ENCODE measurements around the gene GRAMD1A. TPM values are rescaled to one million over a fixed set of nuclear protein-coding genes. Genes with fewer than 3 reads are reported as not detected.

GRAMD1A gene
- total RNA-seq, 1 experiment from 2014 or later = 62.7 TPM

- H3F3A ChIP-seq (ENCODE audit: insufficient read depth, low read depth) = peaks cover 21% of the 10 kb centered on the region
- BruUV-seq (replicated peaks) = no TSS peak
- ChIA-PET CTCF (no interaction called here), POLR2A (ENCODE audit: unreplicated experiment) (interaction anchor here (0.6 kb wide), 1 partner anchor 789 kb away, joined by 3 read pairs; no protein-coding TSS in a partner anchor)
- peak overlapping the region; percentile 75; the same call in 1 of the 2 replicates for H3K4me3 ChIP-seq
- H4K20me1 ChIP-seq (ENCODE audit: insufficient read depth) = no peaks in the 10 kb centered on the region
- H3K27me3 ChIP-seq (ENCODE audit: insufficient read depth, low read depth) = no peaks in the 10 kb centered on the region
- peak overlapping the region; percentile 95 for H3K4me2 ChIP-seq
- peaks cover 16% of the 10 kb centered on the region for H3K79me2 ChIP-seq (ENCODE audit: low read depth)
- no peaks in the 10 kb centered on the region for H3K36me3 ChIP-seq (ENCODE audit: low read depth)
- no peaks in the 10 kb centered on the region for H3K9me3 ChIP-seq (ENCODE audit: insufficient read depth, low read depth)
- TF ChIP-seq EZH2 (IDR thresholded peaks at IDR 0.05; ENCODE audit: low read depth) = no peak
- TF ChIP-seq CTCF (conservative IDR thresholded peaks at IDR 0.05) = no peak
- no peak for DNase-seq
- no peaks in the 10 kb centered on the region for H3K9me2 ChIP-seq (ENCODE audit: insufficient read depth)
- no peak overlapping the region for H3K27ac ChIP-seq
- intact Hi-C loops (cut with micrococcal nuclease; ENCODE audit: unreplicated experiment) = no loop called here
- peak overlapping the region; percentile 78; the same call in 1 of the 2 replicates for H2AFZ ChIP-seq
- peaks cover 34% of the 10 kb centered on the region for H3K4me1 ChIP-seq (replicated peaks; ENCODE audit: insufficient read depth)
These were observed 1.2 kb upstream of the GRAMD1A start for GRCh38 chr19:34998777-34999497.

GRCh38 chr19:35000338-35000646 lies 169 bp downstream of the GRAMD1A start:
- peaks cover 32% of the 10 kb centered on the region for H3K4me1 ChIP-seq (replicated peaks; ENCODE audit: insufficient read depth)
- no peaks in the 10 kb centered on the region for H3K9me2 ChIP-seq (ENCODE audit: insufficient read depth)
- no peaks in the 10 kb centered on the region for H3K27me3 ChIP-seq (ENCODE audit: insufficient read depth, low read depth)
- peaks cover 31% of the 10 kb centered on the region for H3F3A ChIP-seq (ENCODE audit: insufficient read depth, low read depth)
- ChIA-PET POLR2A (ENCODE audit: unreplicated experiment) (no interaction called here), CTCF (interaction anchor here (0.7 kb wide), 1 partner anchor 109 kb away, joined by 5 read pairs; no protein-coding TSS in a partner anchor)
- no peak for TF ChIP-seq CTCF (conservative IDR thresholded peaks at IDR 0.05)
- TF ChIP-seq EZH2 (IDR thresholded peaks at IDR 0.05; ENCODE audit: low read depth) = no peak
- no peak overlapping the region; the same call in 1 of the 2 replicates for H2AFZ ChIP-seq
- intact Hi-C loops (cut with micrococcal nuclease; ENCODE audit: unreplicated experiment) = no loop called here
- no peak overlapping the region for H3K27ac ChIP-seq
- H3K36me3 ChIP-seq (ENCODE audit: low read depth) = no peaks in the 10 kb centered on the region
- no peaks in the 10 kb centered on the region for H3K9me3 ChIP-seq (ENCODE audit: insufficient read depth, low read depth)
- peaks cover 20% of the 10 kb centered on the region for H3K79me2 ChIP-seq (ENCODE audit: low read depth)
- peak overlapping the region; percentile 75; the same call in 1 of the 2 replicates for H3K4me3 ChIP-seq
- no peak for DNase-seq
- no peaks in the 10 kb centered on the region for H4K20me1 ChIP-seq (ENCODE audit: insufficient read depth)
- H3K4me2 ChIP-seq = peak overlapping the region; percentile 92
- BruUV-seq (replicated peaks) = no TSS peak

GRCh38 chr19:35000647-35001501 lies 751 bp downstream of the GRAMD1A start:
- BruUV-seq (replicated peaks) = no TSS peak
- Histone ChIP-seq H3K9me2 (ENCODE audit: insufficient read depth) (no peaks in the 10 kb centered on the region), H3K27me3 (ENCODE audit: insufficient read depth, low read depth) (no peaks in the 10 kb centered on the region), H3K4me2 (peak overlapping the region; percentile 92), H3K4me1 (replicated peaks; ENCODE audit: insufficient read depth) (peaks cover 35% of the 10 kb centered on the region), H3F3A (ENCODE audit: insufficient read depth, low read depth) (peaks cover 37% of the 10 kb centered on the region), H3K27ac (no peak overlapping the region), H3K9me3 (ENCODE audit: insufficient read depth, low read depth) (no peaks in the 10 kb centered on the region), H3K4me3 (peak overlapping the region; percentile 75), H4K20me1 (ENCODE audit: insufficient read depth) (no peaks in the 10 kb centered on the region), H2AFZ (peak overlapping the region; percentile 39), H3K79me2 (ENCODE audit: low read depth) (peaks cover 20% of the 10 kb centered on the region), H3K36me3 (ENCODE audit: low read depth) (no peaks in the 10 kb centered on the region)
- DNase-seq = no peak
- CTCF ChIA-PET = no interaction called here
- TF ChIP-seq EZH2 (IDR thresholded peaks at IDR 0.05; ENCODE audit: low read depth) (no peak), CTCF (conservative IDR thresholded peaks at IDR 0.05) (no peak)
- intact Hi-C loops (cut with micrococcal nuclease; ENCODE audit: unreplicated experiment) = no loop called here
- POLR2A ChIA-PET (ENCODE audit: unreplicated experiment) = interaction anchor here (0.5 kb wide), 1 partner anchor 17 kb away, joined by 3 read pairs; no protein-coding TSS in a partner anchor

All from PC-9 (cell line).